HepG2 (cell line): ENCODE results near the gene KBTBD13. TPM values are rescaled to one million over a fixed set of nuclear protein-coding genes. Genes with fewer than 3 reads are reported as not detected.
A peak's percentile ranks its signal among the peaks of the same experiment; 100 is the strongest.

Experiments
- ADNP ChIP-seq: sonication (generic); formaldehyde crosslinking; IDR thresholded peaks from 2 replicates; pipeline ENCODE4 v1.4.0; 2020; ENCODE audit warnings: missing genetic modification reagents
- BRD4 ChIP-seq: sonication (generic); formaldehyde crosslinking; IDR thresholded peaks from 2 replicates; pipeline ENCODE4 v1.4.0; 2020; ENCODE audit warnings: missing genetic modification reagents
- CAMTA2 ChIP-seq: sonication (generic); formaldehyde crosslinking; IDR thresholded peaks from 2 replicates; pipeline ENCODE4 v1.4.0; 2020; ENCODE audit warnings: mild to moderate bottlenecking, missing genetic modification reagents, borderline replicate concordance
- CHD4 ChIP-seq: fragments of 200-600 bp; sonication (generic); IDR thresholded peaks from 2 replicates; pipeline ENCODE4 v1.7.0; 2017; ENCODE audit warnings: mild to moderate bottlenecking, low read length, borderline replicate concordance
- DRAP1 ChIP-seq: IDR thresholded peaks from 2 replicates; pipeline ENCODE4 v1.6.1; 2016; ENCODE audit warnings: missing genetic modification reagents, missing compliant biosample characterization
- FOSL1 ChIP-seq: sonication (generic); formaldehyde crosslinking; IDR thresholded peaks from 2 replicates; pipeline ENCODE4 v1.9.0; 2021; ENCODE audit warnings: missing genetic modification reagents, borderline replicate concordance
- FOXA1 ChIP-seq, 2 experiments: fragments of 450-650 bp in 1 of 2; sonication (generic) in 1 of 2; formaldehyde crosslinking in 1 of 2; IDR thresholded peaks; 2 replicates each; pipeline versions ENCODE4 v1.4.0 to v1.6.1; 2016 to 2020; ENCODE audit warnings: missing genetic modification reagents in 1 of 2
- FOXK1 ChIP-seq: sonication (generic); formaldehyde crosslinking; IDR thresholded peaks from 2 replicates; pipeline ENCODE4 v1.4.0; 2020; ENCODE audit warnings: low read depth, missing genetic modification reagents, borderline replicate concordance
- HCFC1 ChIP-seq: fragments of 150-350 bp; IDR thresholded peaks from 2 replicates; pipeline ENCODE4 v1.6.1; 2014; ENCODE audit warnings: low read depth, low read length
- YEATS2 ChIP-seq: sonication (generic); formaldehyde crosslinking; IDR thresholded peaks from 2 replicates; pipeline ENCODE4 v1.4.0; 2020; ENCODE audit warnings: missing genetic modification reagents, borderline replicate concordance
- ZBTB8A ChIP-seq: sonication (generic); formaldehyde crosslinking; IDR thresholded peaks from 2 replicates; pipeline ENCODE4 v1.4.0; 2020; ENCODE audit warnings: mild to moderate bottlenecking, low read depth, missing genetic modification reagents, borderline replicate concordance
- ZNF225 ChIP-seq: sonication (generic); formaldehyde crosslinking; IDR thresholded peaks from 2 replicates; pipeline ENCODE4 v1.4.0; 2020; ENCODE audit warnings: mild to moderate bottlenecking, missing genetic modification reagents
- ZNF292 ChIP-seq: sonication (generic); formaldehyde crosslinking; IDR thresholded peaks from 2 replicates; pipeline ENCODE4 v1.8.1; 2022; ENCODE audit warnings: mild to moderate bottlenecking, low read depth, missing genetic modification reagents, borderline replicate concordance
- ZNF331 ChIP-seq: sonication (generic); formaldehyde crosslinking; IDR thresholded peaks from 2 replicates; pipeline ENCODE4 v1.4.0; 2020; ENCODE audit warnings: missing genetic modification reagents
- ZNF451 ChIP-seq: sonication (generic); formaldehyde crosslinking; IDR thresholded peaks from 2 replicates; pipeline ENCODE4 v1.5.0; 2020; ENCODE audit warnings: mild to moderate bottlenecking, missing genetic modification reagents
- ZNF546 ChIP-seq: sonication (generic); formaldehyde crosslinking; conservative IDR thresholded peaks from 2 replicates; pipeline ENCODE4 v1.8.1; 2023; ENCODE audit warnings: mild to moderate bottlenecking, missing genetic modification reagents
- ZNF562 ChIP-seq: sonication (generic); formaldehyde crosslinking; IDR thresholded peaks from 2 replicates; pipeline ENCODE4 v1.8.0; 2022; ENCODE audit warnings: missing genetic modification reagents, borderline replicate concordance
- ZNF605 ChIP-seq: sonication (generic); formaldehyde crosslinking; IDR thresholded peaks from 2 replicates; pipeline ENCODE4 v1.8.0; 2022; ENCODE audit warnings: mild to moderate bottlenecking, missing genetic modification reagents
- ZNF724P ChIP-seq: sonication (generic); formaldehyde crosslinking; IDR thresholded peaks from 2 replicates; pipeline ENCODE4 v1.8.0; 2022; ENCODE audit warnings: missing genetic modification reagents, borderline replicate concordance
- ZNF784 ChIP-seq: sonication (generic); formaldehyde crosslinking; IDR thresholded peaks from 2 replicates; pipeline ENCODE4 v1.5.1; 2020; ENCODE audit warnings: missing genetic modification reagents, mild to moderate bottlenecking, borderline replicate concordance
- polyA plus RNA-seq, 8 experiments: library from polyadenylated mRNA; depleted of rRNA in 3 of 8; stranded (reverse) in 7 of 8; unstranded in 1 of 8; fragments of >200 nt; fragmentation: Illumina TruSeq in 4 of 8; extraction: Trizol in 4 of 8; gene quantifications; 2 replicates each; pipeline versions ENCODE4 v1.2.1 to v1.2.3, GENCODE V29; 2011 to 2016; ENCODE audit warnings: low read depth in 4 of 8, missing spikeins in 1 of 8, mixed read lengths in 1 of 8; ENCODE audit not compliant: insufficient read depth in 1 of 8
- total RNA-seq, 5 experiments: library from RNA; depleted of rRNA; stranded (reverse); fragments of >200 nt; fragmentation: Illumina TruSeq; extraction: Trizol; gene quantifications; 2 replicates each; pipeline ENCODE4 v1.2.3, GENCODE V29; 2016; ENCODE audit warnings: low read depth in 1 of 5
- TF ChIP-seq, protein P1 (sequence below): sonication (generic); formaldehyde crosslinking; IDR thresholded peaks from 2 replicates; pipeline ENCODE4 v1.4.0; 2020; ENCODE audit warnings: mild to moderate bottlenecking, missing genetic modification reagents
- TF ChIP-seq, protein P2 (sequence below): sonication (generic); formaldehyde crosslinking; IDR thresholded peaks from 2 replicates; pipeline ENCODE4 v1.5.0; 2020; ENCODE audit warnings: mild to moderate bottlenecking, missing genetic modification reagents, borderline replicate concordance
- TF ChIP-seq, protein P3 (sequence below): sonication (generic); formaldehyde crosslinking; IDR thresholded peaks from 2 replicates; pipeline ENCODE4 v1.5.0; 2020; ENCODE audit warnings: missing genetic modification reagents

Gene KBTBD13
- total and polyA plus RNA-seq, 2 of the 13 experiments (the other 11 are each of a cell fraction or from before 2014, with no cell fraction given), result not detected

DNA sequence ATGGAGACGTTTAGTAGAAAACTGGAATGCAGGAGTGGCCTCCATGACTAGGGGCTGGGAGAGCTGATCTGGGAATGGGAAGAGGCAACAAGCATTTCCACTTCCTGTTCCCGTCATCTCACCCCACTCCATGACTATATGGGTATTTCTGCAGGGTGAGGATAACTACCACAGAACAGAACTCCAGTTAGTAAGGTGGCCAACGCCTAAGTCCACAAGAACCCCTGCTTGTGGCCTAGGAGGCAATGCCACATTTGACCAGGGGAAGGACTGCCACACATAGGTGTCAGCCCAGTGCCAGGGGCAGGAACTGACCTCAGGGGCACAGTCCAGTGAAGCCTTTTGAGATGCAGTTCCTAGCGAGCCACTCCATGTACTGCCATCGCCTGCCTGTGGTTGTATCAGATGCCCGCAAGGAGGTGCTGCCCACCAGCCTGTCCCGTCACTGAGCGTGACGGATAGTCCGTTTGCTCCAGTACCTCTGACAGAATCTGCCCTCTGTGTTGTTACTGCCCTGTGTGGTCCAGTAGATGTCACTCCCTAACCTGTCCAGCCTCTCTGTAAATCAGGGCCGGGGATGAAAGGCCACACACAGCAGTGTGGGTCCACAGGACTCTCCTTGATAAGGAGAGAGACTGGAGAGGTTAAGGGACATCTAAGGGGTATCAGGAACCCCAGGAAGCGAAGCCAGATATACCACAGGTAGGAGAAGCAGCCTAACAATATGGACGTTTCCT, 43.6 kb upstream of the KBTBD13 start (continued):
- TF ChIP-seq ZNF546 (0 out of 2 replicates have a peak, but pooled peaks have one; percentile 32), ZNF292 (CRISPR knock-in tag) (peak; percentile 59; the same call in 1 of the 2 replicates), BRD4 (CRISPR knock-in tag) (peak; percentile 19; the same call in 1 of the 2 replicates), YEATS2 (CRISPR knock-in tag) (peak; percentile 67; the same call in 1 of the 2 replicates), ZNF225 (CRISPR knock-in tag) (0 out of 2 replicates have a peak, but pooled peaks have one; percentile 57), ZNF562 (CRISPR knock-in tag) (no peak), CHD4 (peak; percentile 58; the same call in 1 of the 2 replicates), FOSL1 (CRISPR knock-in tag) (no peak), DRAP1 (CRISPR knock-in tag) (peak; percentile 33; the same call in 1 of the 2 replicates), ZBTB8A (CRISPR knock-in tag) (no peak), ADNP (CRISPR knock-in tag) (peak; percentile 7; the same call in 1 of the 2 replicates), HCFC1 (no peak; the same call in 1 of the 2 replicates), ZNF331 (CRISPR knock-in tag) (peak; percentile 80), FOXA1 (IDR thresholded peaks at IDR 0.05) (no peak), FOXA1 (CRISPR knock-in tag; IDR thresholded peaks at IDR 0.05) (peak; percentile 72), CAMTA2 (CRISPR knock-in tag) (no peak), ZNF605 (CRISPR knock-in tag) (no peak), ZNF784 (CRISPR knock-in tag) (no peak), FOXK1 (CRISPR knock-in tag) (peak; percentile 60; the same call in 1 of the 2 replicates), ZNF451 (CRISPR knock-in tag) (no peak), ZNF724P (no peak)
- TF ChIP-seq, protein P1, sequence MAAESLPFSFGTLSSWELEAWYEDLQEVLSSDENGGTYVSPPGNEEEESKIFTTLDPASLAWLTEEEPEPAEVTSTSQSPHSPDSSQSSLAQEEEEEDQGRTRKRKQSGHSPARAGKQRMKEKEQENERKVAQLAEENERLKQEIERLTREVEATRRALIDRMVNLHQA (CRISPR knock-in tag), result no peak
- TF ChIP-seq, protein P2, sequence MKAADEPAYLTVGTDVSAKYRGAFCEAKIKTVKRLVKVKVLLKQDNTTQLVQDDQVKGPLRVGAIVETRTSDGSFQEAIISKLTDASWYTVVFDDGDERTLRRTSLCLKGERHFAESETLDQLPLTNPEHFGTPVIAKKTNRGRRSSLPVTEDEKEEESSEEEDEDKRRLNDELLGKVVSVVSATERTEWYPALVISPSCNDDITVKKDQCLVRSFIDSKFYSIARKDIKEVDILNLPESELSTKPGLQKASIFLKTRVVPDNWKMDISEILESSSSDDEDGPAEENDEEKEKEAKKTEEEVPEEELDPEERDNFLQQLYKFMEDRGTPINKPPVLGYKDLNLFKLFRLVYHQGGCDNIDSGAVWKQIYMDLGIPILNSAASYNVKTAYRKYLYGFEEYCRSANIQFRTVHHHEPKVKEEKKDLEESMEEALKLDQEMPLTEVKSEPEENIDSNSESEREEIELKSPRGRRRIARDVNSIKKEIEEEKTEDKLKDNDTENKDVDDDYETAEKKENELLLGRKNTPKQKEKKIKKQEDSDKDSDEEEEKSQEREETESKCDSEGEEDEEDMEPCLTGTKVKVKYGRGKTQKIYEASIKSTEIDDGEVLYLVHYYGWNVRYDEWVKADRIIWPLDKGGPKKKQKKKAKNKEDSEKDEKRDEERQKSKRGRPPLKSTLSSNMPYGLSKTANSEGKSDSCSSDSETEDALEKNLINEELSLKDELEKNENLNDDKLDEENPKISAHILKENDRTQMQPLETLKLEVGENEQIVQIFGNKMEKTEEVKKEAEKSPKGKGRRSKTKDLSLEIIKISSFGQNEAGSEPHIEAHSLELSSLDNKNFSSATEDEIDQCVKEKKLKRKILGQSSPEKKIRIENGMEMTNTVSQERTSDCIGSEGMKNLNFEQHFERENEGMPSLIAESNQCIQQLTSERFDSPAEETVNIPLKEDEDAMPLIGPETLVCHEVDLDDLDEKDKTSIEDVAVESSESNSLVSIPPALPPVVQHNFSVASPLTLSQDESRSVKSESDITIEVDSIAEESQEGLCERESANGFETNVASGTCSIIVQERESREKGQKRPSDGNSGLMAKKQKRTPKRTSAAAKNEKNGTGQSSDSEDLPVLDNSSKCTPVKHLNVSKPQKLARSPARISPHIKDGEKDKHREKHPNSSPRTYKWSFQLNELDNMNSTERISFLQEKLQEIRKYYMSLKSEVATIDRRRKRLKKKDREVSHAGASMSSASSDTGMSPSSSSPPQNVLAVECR, result peak; percentile 53; the same call in 1 of the 2 replicates
- TF ChIP-seq, protein P3, sequence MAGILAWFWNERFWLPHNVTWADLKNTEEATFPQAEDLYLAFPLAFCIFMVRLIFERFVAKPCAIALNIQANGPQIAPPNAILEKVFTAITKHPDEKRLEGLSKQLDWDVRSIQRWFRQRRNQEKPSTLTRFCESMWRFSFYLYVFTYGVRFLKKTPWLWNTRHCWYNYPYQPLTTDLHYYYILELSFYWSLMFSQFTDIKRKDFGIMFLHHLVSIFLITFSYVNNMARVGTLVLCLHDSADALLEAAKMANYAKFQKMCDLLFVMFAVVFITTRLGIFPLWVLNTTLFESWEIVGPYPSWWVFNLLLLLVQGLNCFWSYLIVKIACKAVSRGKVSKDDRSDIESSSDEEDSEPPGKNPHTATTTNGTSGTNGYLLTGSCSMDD, result no peak
